HG02623 (cell line): ENCODE measurements around the gene DGKB.

Experiments used
- ATAC-seq: cut with Tn5 transposase; IDR thresholded peaks from one replicate; pipeline ENCODE4 v1.9.1; 2021; ENCODE audit warnings: moderate library complexity; ENCODE audit not compliant: unreplicated experiment

The DGKB gene

GRCh38 chr7:14691034-14691433 lies 211.5 kb downstream of the DGKB start:
- peak; percentile 50 for ATAC-seq

GRCh38 chr7:14690486-14690885 lies 212.1 kb downstream of the DGKB start:
- ATAC-seq = no peak

GRCh38 chr7:14690075-14690474 lies 212.5 kb downstream of the DGKB start:
- no peak for ATAC-seq

GRCh38 chr7:14688208-14688607 lies 214.3 kb downstream of the DGKB start:
- no peak for ATAC-seq

GRCh38 chr7:14687777-14688176 lies 214.8 kb downstream of the DGKB start:
- ATAC-seq = no peak

GRCh38 chr7:14687241-14687640 lies 215.3 kb downstream of the DGKB start:
- ATAC-seq = no peak

GRCh38 chr7:14685167-14685566 lies 217.4 kb downstream of the DGKB start:
- no peak for ATAC-seq

- ATAC-seq = no peak
Observed at GRCh38 chr7:14682910-14683465, 219.6 kb downstream of the DGKB start.

GRCh38 chr7:14676896-14677295 lies 225.7 kb downstream of the DGKB start:
- no peak for ATAC-seq

- no peak for ATAC-seq
Observed at GRCh38 chr7:14673202-14673601, 229.3 kb downstream of the DGKB start.

- no peak for ATAC-seq
Observed at GRCh38 chr7:14666913-14667312, 235.6 kb downstream of the DGKB start.

GRCh38 chr7:14666304-14666703 lies 236.2 kb downstream of the DGKB start:
- no peak for ATAC-seq

GRCh38 chr7:14639801-14640200 lies 262.8 kb downstream of the DGKB start:
- ATAC-seq = no peak

- no peak for ATAC-seq
Observed at GRCh38 chr7:14639329-14639728, 263.2 kb downstream of the DGKB start.

GRCh38 chr7:14637968-14638367 lies 264.6 kb downstream of the DGKB start:
- no peak for ATAC-seq

GRCh38 chr7:14635955-14636354 lies 266.6 kb downstream of the DGKB start:
- no peak for ATAC-seq

- no peak for ATAC-seq
Observed at GRCh38 chr7:14630048-14630447, 272.5 kb downstream of the DGKB start.

GRCh38 chr7:14628516-14628915 lies 274.0 kb downstream of the DGKB start:
- no peak for ATAC-seq

- ATAC-seq = no peak
Observed at GRCh38 chr7:14626076-14626475, 276.5 kb downstream of the DGKB start.

GRCh38 chr7:14622559-14622958 lies 280.0 kb downstream of the DGKB start:
- ATAC-seq = no peak

- ATAC-seq = no peak
Observed at GRCh38 chr7:14606101-14606500, 296.4 kb downstream of the DGKB start.

- ATAC-seq = no peak
Observed at GRCh38 chr7:14604606-14605005, 297.9 kb downstream of the DGKB start.

- no peak for ATAC-seq
Observed at GRCh38 chr7:14602851-14603250, 299.7 kb downstream of the DGKB start.
